Hepatocyte (in vitro differentiated cells): ENCODE measurements around the gene CBLIF. TPM values are rescaled to one million over a fixed set of nuclear protein-coding genes. Genes with fewer than 3 reads are reported as not detected.
A peak's percentile ranks its signal among the peaks of the same experiment; 100 is the strongest.

ENCODE experiments used
- DNase-seq: peaks from one replicate; pipeline ENCODE4 v3.0.0-alpha.2; 2016; ENCODE audit warnings: low spot score
- H2AFZ ChIP-seq: fragments of 200-600 bp; sonication (generic); 2 replicates; pipeline ENCODE4 v1.6.0; 2016; ENCODE audit warnings: antibody characterized with exemption, mild to moderate bottlenecking
- H3K27ac ChIP-seq: fragments of 200-600 bp; sonication (generic); 2 replicates; pipeline ENCODE4 v1.5.1; 2016; ENCODE audit warnings: mild to moderate bottlenecking
- H3K27me3 ChIP-seq: fragments of 200-600 bp; sonication (generic); 2 replicates; pipeline ENCODE4 v1.6.1; 2016
- H3K36me3 ChIP-seq: fragments of 200-600 bp; sonication (generic); replicated peaks from 2 replicates; pipeline ENCODE4 v1.5.1; 2016; ENCODE audit warnings: low read depth; ENCODE audit not compliant: insufficient read depth
- H3K4me1 ChIP-seq: fragments of 200-600 bp; sonication (generic); 2 replicates; pipeline ENCODE4 v1.5.1; 2016; ENCODE audit warnings: mild to moderate bottlenecking, moderate library complexity; ENCODE audit not compliant: insufficient read depth
- H3K4me2 ChIP-seq: fragments of 200-600 bp; sonication (generic); 2 replicates; pipeline ENCODE4 v1.6.0; 2016
- H3K4me3 ChIP-seq: fragments of 200-600 bp; sonication (generic); 2 replicates; pipeline ENCODE4 v1.5.1; 2016; ENCODE audit warnings: mild to moderate bottlenecking
- H3K79me2 ChIP-seq: fragments of 200-600 bp; sonication (generic); 2 replicates; pipeline ENCODE4 v1.6.0; 2017; ENCODE audit warnings: mild to moderate bottlenecking
- H3K9me2 ChIP-seq: fragments of 200-600 bp; sonication (generic); replicated peaks from 2 replicates; pipeline ENCODE4 v1.6.0; 2017; ENCODE audit warnings: mild to moderate bottlenecking; ENCODE audit not compliant: insufficient read depth
- H3K9me3 ChIP-seq: fragments of 200-600 bp; sonication (generic); 2 replicates; pipeline ENCODE4 v1.5.1; 2016; ENCODE audit warnings: low read depth, mild to moderate bottlenecking
- H4K20me1 ChIP-seq: fragments of 200-600 bp; sonication (generic); 2 replicates; pipeline ENCODE4 v1.6.0; 2016; ENCODE audit warnings: mild to moderate bottlenecking; ENCODE audit not compliant: insufficient read depth, poor library complexity, severe bottlenecking
- CTCF ChIP-seq: fragments of 200-600 bp; sonication (generic); IDR thresholded peaks from 2 replicates; pipeline ENCODE4 v1.5.1; 2016; ENCODE audit warnings: antibody characterized with exemption, mild to moderate bottlenecking; ENCODE audit not compliant: poor library complexity
- EZH2 ChIP-seq: fragments of 200-600 bp; sonication (generic); IDR thresholded peaks from 2 replicates; pipeline ENCODE4 v1.6.1; 2016; ENCODE audit warnings: antibody characterized with exemption, mild to moderate bottlenecking, borderline replicate concordance
- EZH2phosphoT487 ChIP-seq: fragments of 200-600 bp; sonication (generic); IDR thresholded peaks from one replicate; pipeline ENCODE4 v1.6.1; 2018; ENCODE audit warnings: antibody characterized with exemption, mild to moderate bottlenecking, low read depth, moderate library complexity; ENCODE audit not compliant: unreplicated experiment, severe bottlenecking
- WGBS: methylation state at CpG from one replicate; pipeline ENCODE4 v1.1.6; 2016; ENCODE audit warnings: low lambda C conversion rate; ENCODE audit errors: missing lambda C conversion rate; 5-methylcytosine and 5-hydroxymethylcytosine counted together
- polyA plus RNA-seq: library from polyadenylated mRNA; unstranded; fragments of >200 nt; fragmentation: Nextera tagmentation; extraction: Ambion mirVana; gene quantifications from 2 replicates; pipeline ENCODE4 v1.2.1, GENCODE V29; 2016
- total RNA-seq: library from RNA; depleted of rRNA; stranded (reverse); fragments of >200 nt; gene quantifications from 2 replicates; pipeline ENCODE4 v1.2.3, GENCODE V29; 2014

The CBLIF gene
- total and polyA plus RNA-seq, 2 experiments from 2014 or later: 45.2 to 60.8 TPM

GRCh38 chr11:59877325-59877724 is 32.0 kb upstream of the CBLIF start:
- Histone ChIP-seq H3K4me1 (peaks cover 7% of the 10 kb centered on the region), H3K4me3 (no peak overlapping the region), H3K9me2 (no peaks in the 10 kb centered on the region), H3K79me2 (no peaks in the 10 kb centered on the region), H3K27ac (no peak overlapping the region), H3K9me3 (no peaks in the 10 kb centered on the region), H3K27me3 (no peaks in the 10 kb centered on the region), H4K20me1 (no peaks in the 10 kb centered on the region), H3K4me2 (no peak overlapping the region), H3K36me3 (no peaks in the 10 kb centered on the region), H2AFZ (no peak overlapping the region)
- TF ChIP-seq CTCF (no peak), EZH2phosphoT487 (no peak), EZH2 (no peak)
- DNase-seq: no peak

- Histone ChIP-seq H3K4me1 (peaks cover 7% of the 10 kb centered on the region), H4K20me1 (no peaks in the 10 kb centered on the region), H3K27me3 (no peaks in the 10 kb centered on the region), H3K79me2 (no peaks in the 10 kb centered on the region), H3K36me3 (no peaks in the 10 kb centered on the region), H3K27ac (peak overlapping the region; percentile 51), H3K4me3 (no peak overlapping the region), H3K9me3 (no peaks in the 10 kb centered on the region), H2AFZ (no peak overlapping the region), H3K9me2 (no peaks in the 10 kb centered on the region), H3K4me2 (peak overlapping the region; percentile 49)
- no peak for DNase-seq
- TF ChIP-seq EZH2phosphoT487: no peak
- TF ChIP-seq EZH2: no peak
- TF ChIP-seq CTCF: no peak
- 58% methylated on average over 9 of the region's 9 CpGs for WGBS
Measured at GRCh38 chr11:59875856-59876519, 30.7 kb upstream of the CBLIF start.

- H3K4me3 ChIP-seq: no peak overlapping the region
- no peaks in the 10 kb centered on the region for H3K79me2 ChIP-seq
- H3K4me2 ChIP-seq: no peak overlapping the region
- no peaks in the 10 kb centered on the region for H3K36me3 ChIP-seq
- H4K20me1 ChIP-seq: no peaks in the 10 kb centered on the region
- H2AFZ ChIP-seq: no peak overlapping the region
- H3K27ac ChIP-seq: no peak overlapping the region
- H3K4me1 ChIP-seq: peaks cover 7% of the 10 kb centered on the region
- H3K9me2 ChIP-seq: no peaks in the 10 kb centered on the region
- no peaks in the 10 kb centered on the region for H3K27me3 ChIP-seq
- DNase-seq: no peak
- TF ChIP-seq EZH2 (no peak), CTCF (no peak), EZH2phosphoT487 (no peak)
- H3K9me3 ChIP-seq: no peaks in the 10 kb centered on the region
Measured at GRCh38 chr11:59872076-59872475, 26.8 kb upstream of the CBLIF start.
